ENCODE results near the gene NPR2. TPM values are rescaled to one million over a fixed set of nuclear protein-coding genes. Genes with fewer than 3 reads are reported as not detected.

The NPR2 gene
- 10 to 100 TPM; 21.1 to 24.3 TPM for total RNA-seq
- long read RNA-seq, partial matches to known transcripts, result 1 of 4 reads
- long read RNA-seq, other reads (novel, unspliced or antisense), result 1 of 4 reads

DNA sequence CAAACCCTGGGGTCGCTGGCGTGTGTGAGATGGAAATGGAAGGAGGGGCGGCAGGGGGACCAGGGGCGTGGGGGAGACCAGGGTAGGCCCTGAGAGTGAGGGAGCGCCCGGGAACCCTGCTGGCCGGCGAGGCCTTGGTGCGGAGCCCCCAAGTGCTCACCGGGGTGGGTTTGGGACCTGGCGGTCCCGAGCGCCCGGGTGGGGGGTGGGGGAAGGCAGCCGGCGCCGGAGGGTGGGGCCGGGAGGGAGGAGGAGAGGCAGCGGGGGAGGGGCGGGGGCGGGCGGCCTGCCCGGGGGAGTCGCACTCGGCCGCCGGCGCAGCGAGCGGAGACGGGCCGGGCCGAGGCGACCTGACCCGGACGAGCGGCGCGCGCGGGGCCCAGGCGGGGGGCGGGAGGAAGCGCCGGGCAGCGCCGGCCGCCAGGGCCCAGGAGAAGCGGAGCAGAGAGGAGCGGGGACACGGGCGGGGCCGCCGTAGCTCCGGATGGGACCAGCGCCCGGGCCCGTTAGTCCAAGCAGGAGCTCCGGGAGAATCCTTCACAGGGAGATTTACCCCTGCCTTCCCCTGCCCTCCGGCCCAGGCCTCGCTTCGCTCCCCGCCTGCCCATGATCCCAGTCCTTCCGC, at the start of gene NPR2:
TSS of gene NPR2 (plus strand) at position 295 of the 625 bp plus-strand sequence. CDS start 818 bp downstream, outside the sequence.
- DNase-seq (peak; percentile 47), ATAC-seq (peak; percentile 77 to 80)
- intact Hi-C loops (cut with DNase I), result loop anchor here (5.0 to 10.0 kb wide), 2 partner anchors 36 to 93 kb away; partner anchors contain the start of genes FAM221B (in 1 of the 2) and TMEM8B (in 1 of the 2)

DNA sequence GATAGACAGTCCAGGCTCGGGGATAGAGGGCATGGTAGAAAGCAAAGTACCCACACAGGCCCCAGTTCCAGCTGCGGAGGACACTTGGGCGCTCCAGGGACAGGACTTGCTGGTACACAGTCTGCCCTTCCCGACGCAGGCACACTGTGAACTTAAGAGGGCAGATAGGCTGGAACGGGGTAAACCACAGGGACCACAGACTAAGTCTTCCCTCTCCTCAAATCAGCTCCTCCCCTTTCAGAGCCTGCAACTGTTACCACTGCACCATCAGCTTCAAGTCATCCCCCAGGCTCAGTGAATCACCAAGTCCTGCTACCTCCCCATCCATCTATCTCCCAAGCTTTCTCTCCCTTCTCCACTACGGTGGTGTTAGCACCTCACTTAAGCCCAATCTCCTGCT, 49.7 kb upstream of the NPR2 start:
- no peak for ATAC-seq
- intact Hi-C loops (cut with DNase I), result no loop called here
- DNase-seq, result no peak

DNA sequence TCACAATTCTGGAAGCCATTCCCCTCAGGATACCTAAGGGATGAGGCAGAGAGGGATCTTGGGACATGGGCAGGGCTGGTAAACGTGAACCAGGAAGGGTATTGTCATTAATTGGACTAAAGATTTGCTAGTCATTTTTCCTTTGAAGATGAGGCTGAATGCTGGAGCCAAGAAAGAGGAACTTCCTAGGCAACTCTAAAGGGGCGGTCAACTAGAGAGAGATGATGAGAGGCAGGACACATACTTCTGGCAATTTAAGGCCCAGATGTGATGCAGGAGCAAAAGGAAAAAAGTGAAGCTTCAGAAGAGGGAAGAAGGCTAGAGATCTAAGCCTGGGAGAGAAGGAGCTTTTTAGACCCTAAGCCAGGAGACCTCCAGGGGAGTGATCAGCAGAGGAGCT, 47.9 kb upstream of the NPR2 start:
- intact Hi-C loops (cut with DNase I), result no loop called here
- DNase-seq (no peak), ATAC-seq (no peak)

DNA sequence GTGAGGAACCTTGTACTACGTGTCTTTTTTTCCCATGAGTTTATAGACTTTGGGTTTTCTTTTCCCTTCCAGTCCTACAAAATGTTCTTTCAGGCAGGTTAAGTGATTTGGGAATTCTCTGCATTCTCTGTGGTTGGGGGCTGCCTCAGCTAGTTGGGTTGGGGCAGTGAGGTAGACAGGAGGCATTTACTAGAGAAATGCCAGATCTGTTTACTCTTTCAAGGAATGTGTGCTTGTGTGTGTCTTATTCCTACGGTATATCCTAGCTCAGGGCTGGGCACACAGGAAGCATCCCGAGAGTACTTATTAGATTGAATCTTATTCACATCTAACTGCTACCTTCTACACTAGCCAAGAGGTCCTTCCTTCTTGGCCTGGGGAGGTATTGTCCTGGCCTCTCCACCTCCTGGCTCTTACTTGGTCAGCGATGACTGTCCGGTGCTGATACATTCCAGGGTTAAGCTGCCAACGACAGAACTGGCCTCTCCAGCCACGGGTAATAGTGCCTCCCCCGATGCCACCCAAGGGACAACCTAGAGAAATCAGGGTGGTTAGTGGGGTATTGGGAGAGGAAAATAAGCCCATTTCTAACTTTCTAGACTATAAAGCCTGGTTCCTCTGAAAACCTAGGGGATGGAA, 47.4 kb upstream of the NPR2 start:
- ATAC-seq (no peak), DNase-seq (no peak)
- intact Hi-C loops (cut with DNase I), result no loop called here

DNA sequence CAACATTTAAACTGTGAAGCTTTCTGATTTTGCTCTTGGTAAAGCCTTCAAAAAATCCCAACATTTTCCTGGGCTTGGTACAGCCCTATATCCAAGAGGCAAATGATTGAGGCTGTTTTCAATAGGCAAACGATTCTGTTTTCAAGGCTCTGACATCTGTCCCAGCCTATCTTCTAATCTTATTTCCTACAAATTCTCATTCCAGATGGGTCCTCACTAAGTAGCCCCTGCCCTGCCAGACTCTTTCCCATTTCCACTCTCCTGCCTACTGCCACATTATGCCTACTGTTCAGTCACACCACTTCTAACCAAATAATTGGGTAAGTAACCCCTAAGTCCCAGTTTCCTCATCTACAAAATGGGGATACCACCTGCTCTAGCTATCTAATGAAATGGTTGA, 45.8 kb upstream of the NPR2 start:
- DNase-seq (no peak), ATAC-seq (no peak)
- intact Hi-C loops (cut with DNase I), result no loop called here

DNA sequence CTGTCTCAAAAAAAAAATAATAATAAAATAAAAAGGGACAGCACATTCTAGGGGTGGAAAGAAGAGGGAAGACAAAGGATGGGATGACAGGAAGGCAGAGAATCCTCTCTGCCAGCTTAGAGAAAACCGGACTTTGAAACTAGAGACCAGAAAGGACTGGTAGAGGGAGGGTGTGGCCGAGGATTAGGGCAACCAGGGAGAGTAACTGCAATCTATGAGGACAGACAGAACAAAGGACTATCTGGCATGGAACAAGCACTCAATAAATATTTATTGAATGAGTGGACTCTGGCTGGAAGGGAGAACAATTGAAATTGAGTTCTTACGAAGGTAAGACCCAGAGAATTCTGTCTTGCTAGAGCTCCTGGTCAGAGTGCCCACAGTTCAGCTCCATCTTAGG, 44.8 kb upstream of the NPR2 start:
- DNase-seq (no peak), ATAC-seq (no peak)
- intact Hi-C loops (cut with DNase I), result no loop called here

DNA sequence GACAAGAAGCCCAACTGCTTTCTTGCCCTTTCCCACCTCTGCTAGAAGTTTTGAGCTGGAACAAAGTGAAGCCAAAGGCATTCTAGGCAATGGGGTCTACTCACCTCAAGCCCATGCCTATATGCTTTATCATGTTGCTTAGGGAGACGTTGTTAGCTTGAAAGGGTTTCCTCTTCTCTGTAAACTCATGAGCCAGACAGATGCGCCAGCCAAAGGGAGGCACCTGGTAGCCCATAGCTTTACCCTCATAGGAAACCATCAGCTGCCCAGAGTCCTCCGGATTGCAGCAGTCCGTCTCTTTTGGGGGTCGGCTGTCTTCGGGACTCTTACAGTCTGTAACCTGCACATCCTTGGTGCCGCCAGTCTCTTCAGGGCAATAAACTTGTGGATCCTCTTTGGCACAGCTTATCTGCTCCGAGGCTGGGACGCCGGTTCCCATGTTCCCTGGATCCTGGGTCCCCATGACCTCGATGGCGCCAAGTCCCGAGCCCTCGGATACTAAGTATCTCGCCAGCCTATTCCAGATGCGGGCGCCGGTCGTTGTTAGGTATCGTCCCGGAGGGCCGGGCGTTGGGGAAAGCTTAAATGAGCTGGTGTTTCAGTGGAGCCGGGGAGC, 43.0 kb upstream of the NPR2 start:
- ATAC-seq (peak in 1 of 2 donors; percentile 1), DNase-seq (no peak)
- intact Hi-C loops (cut with DNase I), result no loop called here

DNA sequence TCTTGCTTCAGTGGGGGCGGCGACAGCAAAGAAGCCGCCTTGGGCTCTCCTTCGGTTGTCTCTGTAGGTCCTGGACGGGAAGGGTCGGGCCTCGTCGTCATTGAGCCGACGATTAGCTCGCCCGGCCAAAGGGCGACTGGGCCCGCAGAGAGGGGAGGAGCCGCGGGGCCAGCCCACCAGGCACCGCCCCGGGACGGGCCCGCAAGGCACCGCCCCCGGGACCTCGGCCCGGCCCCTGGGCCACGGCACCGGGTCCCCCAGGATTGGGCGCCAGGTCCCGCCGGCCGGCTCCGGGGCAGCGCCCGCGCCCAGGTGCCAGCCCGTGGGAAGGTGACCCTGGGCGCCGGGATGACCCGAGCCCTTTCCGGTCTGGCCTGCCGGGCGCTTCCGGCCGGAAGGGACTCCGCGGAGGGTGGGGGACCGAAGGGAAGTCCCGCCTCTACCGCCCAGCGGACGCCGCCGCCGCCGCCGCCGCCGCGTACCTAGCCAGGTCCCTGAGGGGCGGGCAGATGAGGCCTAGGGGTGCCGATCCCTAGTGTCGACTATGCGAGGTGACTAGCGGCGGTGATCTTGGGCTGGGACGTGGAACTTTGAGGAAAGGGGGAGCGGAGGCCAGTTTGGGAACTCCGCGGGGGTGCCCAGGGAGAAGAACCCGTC, 42.4 kb upstream of the NPR2 start, which contains the start of the genes GBA2 and RGP1:
TSS of gene GBA2 (minus strand) at position 371 of the 657 bp plus-strand sequence. CDS start 524 bp downstream, outside the sequence.
TSS of gene RGP1 (plus strand) at position 430 of the 657 bp plus-strand sequence. CDS start 469 bp downstream, outside the sequence.
- peak; percentile 93 to 95 for ATAC-seq
- intact Hi-C loops (cut with DNase I), result no loop called here
- peak; percentile 89 for DNase-seq

DNA sequence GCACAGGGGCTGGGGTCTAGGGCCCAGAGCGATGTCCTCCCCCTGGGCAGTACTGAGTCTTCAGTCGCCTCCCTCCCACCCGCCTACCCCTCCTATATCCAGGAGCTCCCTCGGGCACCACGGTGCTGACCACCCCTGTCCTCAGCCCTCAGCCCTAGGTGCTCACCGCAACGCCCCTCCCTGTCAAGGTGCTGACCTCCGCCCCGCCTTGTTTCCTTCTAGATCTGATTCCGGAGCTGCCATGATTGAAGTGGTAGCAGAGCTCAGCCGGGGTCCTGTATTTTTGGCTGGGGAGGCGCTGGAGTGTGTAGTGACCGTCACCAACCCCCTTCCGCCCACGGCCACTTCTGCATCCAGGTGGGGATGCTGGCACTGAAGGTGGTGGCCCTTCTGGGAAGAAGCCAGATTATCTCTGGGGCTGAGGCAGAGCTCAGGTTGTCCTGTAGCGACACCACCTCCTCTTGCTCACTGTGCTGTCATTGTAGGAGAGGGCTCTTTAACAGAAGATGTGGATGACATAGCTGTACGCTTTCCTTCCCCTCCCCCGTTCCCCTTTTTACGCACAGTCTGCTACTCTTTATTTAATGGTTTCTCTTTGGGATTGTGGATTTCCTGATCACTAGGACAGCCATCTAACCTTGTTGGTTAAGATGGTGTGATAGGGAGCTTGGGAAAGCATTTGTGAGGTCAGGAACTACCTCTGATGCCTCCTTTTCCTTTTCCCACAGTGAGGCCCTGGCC, 41.7 kb upstream of the NPR2 start:
- peak; percentile 35 for DNase-seq
- ATAC-seq, result peak; percentile 29 to 40
- intact Hi-C loops (cut with DNase I), result no loop called here

DNA sequence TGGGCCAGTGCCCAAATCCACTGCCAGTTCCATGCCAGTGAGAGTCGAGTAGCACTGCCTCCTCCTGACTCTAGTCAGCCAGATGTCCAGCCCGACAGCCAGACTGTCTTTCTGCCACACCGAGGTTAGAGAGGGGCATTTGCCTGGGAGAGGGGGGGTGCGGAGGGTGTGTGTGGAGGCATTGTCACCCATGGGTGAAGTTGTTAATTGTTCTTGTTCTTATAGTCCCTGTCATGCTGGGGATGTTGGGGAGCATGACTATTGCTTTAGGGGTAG, 41.2 kb upstream of the NPR2 start:
- DNase-seq (peak; percentile 42), ATAC-seq (no peak)
- intact Hi-C loops (cut with DNase I), result no loop called here

DNA sequence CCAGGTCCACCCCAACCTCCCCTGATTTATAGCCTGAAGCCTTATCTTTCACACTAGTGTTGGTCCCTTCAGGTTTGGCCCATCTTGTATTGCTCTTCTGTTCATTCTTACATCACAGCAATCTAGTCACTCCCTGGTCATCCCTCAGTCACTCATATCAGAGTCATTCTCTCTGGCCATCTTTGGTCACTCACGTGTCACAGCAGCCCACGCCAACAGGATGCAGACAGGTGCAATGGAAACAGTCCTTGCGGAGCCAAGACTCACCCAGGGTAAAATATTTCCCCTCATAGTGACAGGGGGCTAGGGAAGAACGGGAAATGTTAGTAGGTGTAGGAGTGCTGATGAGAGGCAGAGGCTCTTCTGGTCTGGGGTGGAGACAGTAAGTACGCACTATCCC, 37.9 kb upstream of the NPR2 start:
- ATAC-seq, result no peak
- intact Hi-C loops (cut with DNase I), result no loop called here
- no peak for DNase-seq

DNA sequence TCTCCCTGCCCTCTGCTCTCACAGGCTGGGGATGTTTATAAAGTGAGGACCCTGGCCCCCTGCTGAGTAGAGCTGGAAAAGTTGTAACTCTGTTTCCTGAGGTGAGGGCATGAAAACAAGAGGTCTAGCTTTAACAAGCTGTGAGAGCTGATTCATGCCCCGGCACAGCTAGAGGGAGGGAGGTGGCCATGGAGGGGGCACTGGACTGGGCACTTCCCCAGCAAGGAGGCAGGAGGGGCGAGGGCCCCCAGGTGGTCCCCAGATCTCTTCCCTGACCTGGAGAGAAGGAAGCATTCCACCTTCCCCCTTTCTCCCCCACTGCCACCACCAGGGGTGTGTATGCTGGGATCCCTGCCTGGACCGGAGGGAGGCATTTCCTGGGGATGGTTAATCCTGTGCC, 37.1 kb upstream of the NPR2 start, which contains the start of gene MSMP:
TSS of gene MSMP (minus strand) at position 13 of the 400 bp plus-strand sequence. CDS start 147 bp downstream, outside the sequence.
- intact Hi-C loops (cut with DNase I), result no loop called here
- no peak for ATAC-seq
- DNase-seq, result no peak

DNA sequence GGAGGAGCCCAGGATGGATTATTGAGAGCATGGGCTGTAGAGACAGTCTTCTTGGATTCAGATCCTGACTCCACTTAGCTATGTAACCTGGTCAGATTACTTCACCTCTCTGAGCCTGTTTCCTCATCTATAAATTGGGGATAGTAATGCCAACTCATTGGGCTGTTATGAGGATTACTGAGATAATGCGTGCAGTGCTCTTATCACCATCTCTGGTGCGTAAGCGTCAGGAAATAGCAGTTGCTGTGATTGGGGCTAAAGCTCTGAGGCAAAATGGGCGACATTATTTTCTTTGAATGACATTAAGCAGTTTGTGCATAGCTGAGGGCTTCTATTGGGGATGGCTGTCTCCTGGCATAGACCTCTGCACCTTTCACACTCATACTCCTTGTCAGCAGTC, 36.3 kb upstream of the NPR2 start:
- intact Hi-C loops (cut with DNase I), result no loop called here
- DNase-seq (no peak), ATAC-seq (no peak)

DNA sequence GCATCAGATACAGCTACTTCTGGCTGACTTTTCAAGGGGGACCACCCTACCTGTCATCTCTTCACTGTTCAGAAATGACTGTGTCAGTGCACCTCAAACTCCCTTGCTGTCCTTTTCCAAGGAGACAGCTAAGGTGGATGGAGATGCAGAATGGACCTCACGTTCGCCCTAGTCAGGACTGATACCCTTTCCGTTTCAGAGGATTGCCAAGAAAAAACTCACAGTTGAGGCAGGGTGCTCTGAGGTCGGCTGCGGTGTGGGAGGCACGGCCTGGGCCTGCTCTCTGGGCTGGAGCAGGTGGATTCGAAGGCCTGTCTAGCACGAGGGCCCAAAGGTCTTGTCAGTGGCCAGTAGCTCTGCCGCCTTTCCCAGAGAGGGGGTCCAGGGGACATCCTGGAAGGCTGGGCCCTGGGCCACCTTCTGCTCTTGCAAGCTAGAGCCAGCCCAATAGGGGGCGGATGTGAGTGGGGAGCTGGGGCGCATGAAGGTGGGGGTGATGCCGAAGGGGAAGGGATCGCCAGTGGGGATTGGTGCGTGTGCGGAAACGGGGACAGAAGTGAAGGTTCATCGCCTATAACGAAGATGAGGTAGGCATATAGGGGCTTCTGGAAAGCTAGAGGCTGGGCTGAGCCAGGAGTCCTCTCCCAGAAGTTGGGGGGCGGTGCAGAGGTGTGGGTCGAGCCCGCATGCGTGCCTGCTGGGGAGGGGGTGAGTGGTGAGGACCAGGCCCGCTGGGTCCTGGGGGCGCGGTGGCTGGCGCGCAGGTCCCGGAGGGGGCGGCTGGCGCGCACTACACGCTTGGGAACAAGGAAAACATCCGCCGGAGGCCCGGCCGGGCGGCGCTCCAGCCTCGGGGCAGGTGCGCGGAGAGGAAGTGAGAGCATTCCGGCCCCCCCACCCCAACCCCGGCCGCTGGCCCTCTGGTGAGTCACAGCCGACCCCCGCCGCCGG, 34.8 kb upstream of the NPR2 start:
- peak; percentile 75 to 76 for ATAC-seq
- intact Hi-C loops (cut with DNase I), result no loop called here

DNA sequence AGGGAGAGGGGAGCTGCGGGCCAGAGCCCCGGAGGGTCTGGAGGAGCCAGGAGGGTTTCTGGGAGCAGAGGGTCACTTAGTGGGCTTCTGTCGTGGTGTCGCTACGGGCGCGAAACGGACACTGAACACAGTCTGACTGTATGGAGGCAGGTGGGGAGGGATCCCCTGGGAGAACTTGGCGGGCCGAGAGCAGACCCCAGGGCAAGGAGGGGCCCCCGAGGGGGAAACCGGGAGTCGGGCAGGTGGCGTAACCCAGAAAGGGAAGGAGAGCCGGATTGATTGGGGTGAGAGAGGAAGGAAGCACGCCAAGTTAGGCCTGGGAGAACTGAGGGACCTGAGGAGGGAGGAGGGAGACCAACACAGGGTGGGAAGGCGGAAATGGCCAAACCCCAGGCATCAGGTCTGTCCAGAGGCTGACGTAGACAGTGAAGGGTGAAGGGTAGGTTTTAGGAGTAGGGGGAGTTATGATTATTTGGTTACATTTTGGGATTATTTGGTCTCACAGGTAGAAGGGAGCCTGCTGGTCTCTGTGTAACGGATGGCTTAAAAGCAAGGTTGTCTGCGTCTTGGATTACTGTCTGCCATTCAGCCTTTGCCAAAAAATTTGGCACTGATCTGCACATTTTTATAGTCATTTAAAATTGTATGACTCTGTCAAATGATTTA, 34.0 kb upstream of the NPR2 start:
- intact Hi-C loops (cut with DNase I), result no loop called here
- ATAC-seq, result peak; percentile 66 to 77
- peak; percentile 59 for DNase-seq

More for the DNA sequence above, 34.8 kb upstream of the NPR2 start:
- peak; percentile 82 for DNase-seq

DNA sequence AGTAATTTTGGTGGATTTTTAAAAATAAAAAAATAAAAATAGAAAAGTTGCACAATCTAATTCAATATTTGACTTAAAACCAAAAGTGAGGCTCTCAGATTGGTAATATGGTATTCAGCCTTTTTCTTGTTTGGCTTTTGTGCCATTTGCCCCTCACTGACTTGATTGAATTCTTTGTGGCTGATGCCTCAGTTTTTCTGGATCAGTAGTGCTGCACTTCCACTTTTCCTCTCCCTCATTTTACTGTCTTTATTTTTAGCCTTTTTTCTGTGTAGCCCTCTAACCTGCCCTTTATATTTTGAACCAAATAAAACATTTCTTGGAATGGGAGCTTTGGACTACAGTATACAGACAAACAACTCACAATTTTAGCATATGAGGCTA, 33.5 kb upstream of the NPR2 start:
- no peak for ATAC-seq
- DNase-seq, result no peak
- intact Hi-C loops (cut with DNase I), result no loop called here

DNA sequence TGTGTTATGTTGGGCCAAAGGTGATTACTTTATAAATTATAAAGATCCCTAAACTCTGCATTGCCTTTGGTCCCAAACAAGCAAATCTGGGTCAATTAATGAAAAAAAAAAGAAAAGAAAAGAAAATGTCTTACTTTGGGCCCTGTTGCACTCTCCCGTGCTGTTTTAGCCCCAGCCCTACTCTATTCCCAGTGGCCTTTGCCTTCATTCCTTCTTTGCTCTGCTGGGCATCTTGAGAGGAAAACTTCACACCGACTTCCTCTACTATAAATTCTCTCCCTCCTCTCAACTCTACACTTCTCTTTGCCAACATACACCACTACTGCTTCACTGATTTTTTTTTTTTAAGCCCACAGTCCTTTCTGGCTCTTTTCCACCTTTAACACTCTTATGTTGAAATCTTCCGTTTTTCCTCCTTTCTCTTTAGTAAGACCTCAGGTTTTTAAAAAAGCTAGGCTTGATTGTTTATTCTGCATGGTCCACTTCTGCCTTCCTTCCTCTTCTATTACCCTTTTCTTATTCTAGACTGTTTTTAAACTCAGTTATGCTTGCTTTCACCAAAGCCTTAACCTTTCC, 32.8 kb upstream of the NPR2 start:
- intact Hi-C loops (cut with DNase I), result no loop called here
- ATAC-seq (no peak), DNase-seq (no peak)

Data from left cardiac atrium (tissue), 4 donors.